H1 (cell line): ENCODE data around the gene TACSTD2. TPM values are rescaled to one million over a fixed set of nuclear protein-coding genes. Genes with fewer than 3 reads are reported as not detected.

Experiments
- CTCF ChIA-PET: fragments of 300-600 bp; sonication (Branson Sonifier 250); formaldehyde crosslinking; loops from one replicate; lab custom pipeline; 2021; ENCODE audit not compliant: partially characterized antibody; lab: Charles Lee
- POLR2A ChIA-PET: fragments of 300-600 bp; sonication (Branson Sonifier 250); formaldehyde crosslinking; loops from one replicate; lab custom pipeline; 2021; ENCODE audit warnings: inconsistent platforms; ENCODE audit not compliant: partially characterized antibody; lab: Charles Lee
- DNase-seq, 2 experiments: peaks; one replicate each; pipeline versions ENCODE4 v3.0.0 to v3.0.0-alpha.2; 2010 to 2022; ENCODE audit warnings: low spot score in 2 of 2, low read depth in 1 of 2, mixed read lengths in 1 of 2
- FAIRE-seq: peaks from 2 replicates; lab custom pipeline; 2011; peaks lifted over from hg19 to GRCh38; lab: Jason Lieb, UNC
- H2AFZ ChIP-seq: 2 replicates; pipeline ENCODE4 v1.8.1; 2012; ENCODE audit warnings: low read length, inconsistent platforms
- H2AK5ac ChIP-seq: 2 replicates; pipeline ENCODE4 v1.6.1; 2013; ENCODE audit warnings: low read depth, low read length
- H2BK120ac ChIP-seq: replicated peaks from 2 replicates; pipeline ENCODE3; 2013; ENCODE audit warnings: low read depth, low read length, inconsistent platforms
- H2BK12ac ChIP-seq: 2 replicates; pipeline ENCODE4 v1.6.1; 2013; ENCODE audit warnings: low read depth, low read length
- H2BK15ac ChIP-seq: 2 replicates; pipeline ENCODE4 v1.6.1; 2013; ENCODE audit warnings: low read length
- H2BK20ac ChIP-seq: 2 replicates; pipeline ENCODE4 v1.6.1; 2013; ENCODE audit warnings: low read length
- H2BK5ac ChIP-seq: 2 replicates; pipeline ENCODE4 v1.6.1; 2013; ENCODE audit warnings: low read depth, low read length
- H3K14ac ChIP-seq: 2 replicates; pipeline ENCODE4 v1.6.1; 2013; ENCODE audit warnings: inconsistent platforms; ENCODE audit not compliant: insufficient read length
- H3K18ac ChIP-seq: 2 replicates; pipeline ENCODE4 v1.6.1; 2013; ENCODE audit warnings: low read length; ENCODE audit errors: extremely low read depth
- H3K23ac ChIP-seq: 2 replicates; pipeline ENCODE4 v1.6.1; 2013; ENCODE audit warnings: inconsistent platforms; ENCODE audit not compliant: insufficient read length
- H3K23me2 ChIP-seq: 2 replicates; pipeline ENCODE4 v1.6.1; 2013; ENCODE audit warnings: low read depth, low read length
- H3K27ac ChIP-seq: 2 replicates; pipeline ENCODE4 v1.6.1; 2011; ENCODE audit warnings: low read depth, low read length, inconsistent platforms
- H3K27me3 ChIP-seq, 4 experiments: replicated peaks in 1 of 4; 1 replicate in 1 of 4; 2 replicates in 3 of 4; pipeline versions ENCODE4 v1.6.1 to v1.8.1; 2011 to 2013; ENCODE audit warnings: low read length in 3 of 4, mild to moderate bottlenecking in 3 of 4, inconsistent platforms in 2 of 4, mixed read lengths in 2 of 4, moderate library complexity in 1 of 4; ENCODE audit not compliant: control insufficient read depth in 3 of 4, insufficient read depth in 3 of 4; ENCODE audit errors: extremely low read depth in 1 of 4
- H3K36me3 ChIP-seq, 4 experiments: 2 replicates each; pipeline versions ENCODE4 v1.6.1 to v1.8.1; 2011 to 2013; ENCODE audit warnings: mild to moderate bottlenecking in 4 of 4, low read length in 3 of 4, moderate library complexity in 2 of 4, control low read depth in 1 of 4, inconsistent platforms in 1 of 4; ENCODE audit not compliant: insufficient read depth in 4 of 4, control insufficient read depth in 2 of 4
- H3K4ac ChIP-seq: replicated peaks from 2 replicates; pipeline ENCODE3; 2013; ENCODE audit warnings: low read length, low read depth, mixed read lengths, inconsistent platforms; ENCODE audit not compliant: insufficient read length
- H3K4me1 ChIP-seq, 4 experiments: replicated peaks in 1 of 4; 1 replicate in 1 of 4; 2 replicates in 3 of 4; pipeline versions ENCODE4 v1.6.1 to v1.8.1; 2011 to 2013; ENCODE audit warnings: low read length in 3 of 4, inconsistent platforms in 2 of 4, mixed read lengths in 1 of 4; ENCODE audit not compliant: insufficient read depth in 4 of 4, control insufficient read depth in 3 of 4
- H3K4me2 ChIP-seq, 2 experiments: 2 replicates each; pipeline versions ENCODE4 v1.6.1 to v1.8.1; 2011 to 2013; ENCODE audit warnings: low read depth in 2 of 2, low read length in 2 of 2, control low read depth in 1 of 2, inconsistent platforms in 1 of 2, mild to moderate bottlenecking in 1 of 2; ENCODE audit not compliant: insufficient read depth in 1 of 2
- H3K4me3 ChIP-seq, 4 experiments: fragments of 200-600, 300-600 bp in 1 of 4; sonication (generic), shearing (Covaris generic), sonication (Bioruptor Twin) in 1 of 4; 2 replicates each; pipeline versions ENCODE4 v1.5.1 to v1.8.1; 2011 to 2016; ENCODE audit warnings: low read length in 4 of 4, low read depth in 3 of 4, control low read depth in 2 of 4, inconsistent platforms in 2 of 4, mild to moderate bottlenecking in 2 of 4, mixed read lengths in 1 of 4, moderate library complexity in 1 of 4; ENCODE audit not compliant: insufficient read depth in 2 of 4; ENCODE audit errors: extremely low read depth in 1 of 4
- H3K56ac ChIP-seq: replicated peaks from 2 replicates; pipeline ENCODE3; 2013; ENCODE audit warnings: low read depth, mild to moderate bottlenecking, mixed read lengths, low read length, inconsistent platforms; ENCODE audit not compliant: insufficient read length
- H3K79me1 ChIP-seq: 2 replicates; pipeline ENCODE4 v1.6.1; 2013; ENCODE audit warnings: low read depth, low read length, control low read depth
- H3K79me2 ChIP-seq, 2 experiments: 2 replicates each; pipeline versions ENCODE4 v1.6.1 to v1.8.1; 2012 to 2013; ENCODE audit warnings: low read length in 2 of 2, mild to moderate bottlenecking in 2 of 2, inconsistent platforms in 1 of 2; ENCODE audit not compliant: insufficient read depth in 2 of 2, control insufficient read depth in 1 of 2
- H3K9ac ChIP-seq, 4 experiments: replicated peaks in 1 of 4; 1 replicate in 1 of 4; 2 replicates in 3 of 4; pipeline versions ENCODE4 v1.6.1 to v1.8.1; 2011 to 2013; ENCODE audit warnings: low read depth in 3 of 4, low read length in 3 of 4, control low read depth in 2 of 4, mild to moderate bottlenecking in 2 of 4, moderate library complexity in 2 of 4, inconsistent platforms in 1 of 4; ENCODE audit errors: extremely low read depth in 1 of 4
- H3K9me3 ChIP-seq, 2 experiments: 2 replicates each; pipeline versions ENCODE4 v1.6.1 to v1.8.1; 2012 to 2013; ENCODE audit warnings: mild to moderate bottlenecking in 2 of 2, moderate library complexity in 2 of 2, control low read depth in 1 of 2, inconsistent platforms in 1 of 2, low read depth in 1 of 2, low read length in 1 of 2, mixed read lengths in 1 of 2; ENCODE audit not compliant: insufficient read depth in 2 of 2
- H4K20me1 ChIP-seq, 2 experiments: replicated peaks in 1 of 2; 2 replicates each; pipeline versions ENCODE3 to v1.8.1; 2011 to 2013; ENCODE audit warnings: inconsistent platforms in 2 of 2, low read length in 2 of 2, mild to moderate bottlenecking in 1 of 2; ENCODE audit not compliant: insufficient read depth in 2 of 2, control insufficient read depth in 1 of 2
- H4K5ac ChIP-seq: 2 replicates; pipeline ENCODE4 v1.6.1; 2013; ENCODE audit warnings: low read length, low read depth, mixed read lengths, inconsistent platforms; ENCODE audit not compliant: insufficient read length
- H4K8ac ChIP-seq: 2 replicates; pipeline ENCODE4 v1.8.0; 2013; ENCODE audit warnings: mild to moderate bottlenecking, moderate library complexity, low read length, inconsistent platforms; ENCODE audit not compliant: insufficient read depth; ENCODE audit errors: extremely low read depth
- H4K91ac ChIP-seq: replicated peaks from 2 replicates; pipeline ENCODE3; 2013; ENCODE audit warnings: low read length, mixed read lengths, inconsistent platforms; ENCODE audit not compliant: insufficient read length
- CHD7 ChIP-seq: fragments of 300-600 bp; sonication (generic); IDR thresholded peaks from 2 replicates; pipeline ENCODE4 v1.7.1; 2012; ENCODE audit warnings: low read length, moderate library complexity, mild to moderate bottlenecking, inconsistent platforms; ENCODE audit not compliant: insufficient replicate concordance
- TCF12 ChIP-seq: IDR thresholded peaks from 2 replicates; pipeline ENCODE4 v1.6.1; 2011; ENCODE audit warnings: low read depth, mild to moderate bottlenecking, low read length
- polyA plus RNA-seq, 7 experiments: library from polyadenylated mRNA; depleted of rRNA in 3 of 7; stranded (reverse) in 5 of 7; unstranded in 2 of 7; fragments of >200 nt in 5 of 7; fragments of 200-250 nt in 2 of 7; gene quantifications; 1 replicate in 5 of 7; 2 replicates in 1 of 7; 4 replicates in 1 of 7; pipeline versions ENCODE4 v1.2.1 to v1.2.3, GENCODE V29; 2011 to 2013; ENCODE audit warnings: missing spikeins in 2 of 7, mixed read lengths in 2 of 7
- total RNA-seq: library from RNA; stranded (reverse); fragmentation: NEBNext Ultra II Directional; extraction: Animal tissue kit (Norgen Biotek cat#: 25700); gene quantifications from 2 replicates; pipeline ENCODE4 v1.2.1, GENCODE V29; 2021

The TACSTD2 gene
- total and polyA plus RNA-seq, 2 of the 8 experiments (the other 6 are each of a cell fraction or from before 2014, with no cell fraction given): 0.76 to 0.85 TPM

- no peak overlapping the region for H4K8ac ChIP-seq
- CTCF ChIA-PET: no interaction called here
- no peak overlapping the region for H3K4me2 ChIP-seq
- POLR2A ChIA-PET: no interaction called here
- H2AK5ac ChIP-seq: no peak overlapping the region
- H3K27ac ChIP-seq: no peak overlapping the region
- no peak overlapping the region for H2BK20ac ChIP-seq
- H3K4ac ChIP-seq: no peak overlapping the region
- DNase-seq (no peak), FAIRE-seq (no peak)
- H3K9me3 ChIP-seq: peaks cover 0 to 5% of the 10 kb centered on the region in 2 experiments; a peak in 1 of 4 replicates
- H3K27me3 ChIP-seq: no peaks in the 10 kb centered on the region
- H3K18ac ChIP-seq: no peak overlapping the region
- no peak overlapping the region for H3K14ac ChIP-seq
- H3K4me1 ChIP-seq: no peaks in the 10 kb centered on the region
- H3K23me2 ChIP-seq: no peaks in the 10 kb centered on the region
- no peak overlapping the region for H2BK15ac ChIP-seq
- H3K36me3 ChIP-seq: no peaks in the 10 kb centered on the region
- H3K23ac ChIP-seq: no peak overlapping the region
- no peak overlapping the region for H2AFZ ChIP-seq
- no peak overlapping the region for H3K4me3 ChIP-seq
- no peak overlapping the region for H3K9ac ChIP-seq
- H3K79me2 ChIP-seq: no peaks in the 10 kb centered on the region
- H3K56ac ChIP-seq: no peak overlapping the region
- no peak overlapping the region for H2BK5ac ChIP-seq
- H4K91ac ChIP-seq: no peak overlapping the region
- H4K5ac ChIP-seq: no peak overlapping the region
- H2BK120ac ChIP-seq: no peak overlapping the region
- no peaks in the 10 kb centered on the region for H4K20me1 ChIP-seq
- H3K79me1 ChIP-seq: no peaks in the 10 kb centered on the region
- H2BK12ac ChIP-seq: no peak overlapping the region
- TF ChIP-seq TCF12 (no peak), CHD7 (no peak)
These were observed 49.2 kb upstream of the TACSTD2 start for GRCh38 chr1:58626293-58626692.
